Thyroid gland (tissue), 4 donors: ENCODE results near the gene MOV10.

ENCODE experiments used
- CTCF ChIP-seq, 6 experiments: fragments of 200-600 bp in 3 of 6; fragments of 450-650 bp in 3 of 6; sonication (generic) in 3 of 6; IDR thresholded peaks; one replicate each; pipeline ENCODE4 v1.5.1; 2016 to 2019; ENCODE audit warnings: antibody characterized with exemption in 6 of 6, mild to moderate bottlenecking in 2 of 6, inconsistent platforms in 1 of 6, moderate library complexity in 1 of 6
- POLR2A ChIP-seq, 2 donors: fragments of 450-650 bp; IDR thresholded peaks; one replicate each; pipeline ENCODE4 v1.6.1; 2017; ENCODE audit warnings: antibody characterized with exemption in 2 of 2, mild to moderate bottlenecking in 2 of 2, moderate library complexity in 1 of 2

- TF ChIP-seq CTCF (IDR thresholded peaks at IDR 0.05) (no peak), POLR2A (IDR thresholded peaks at IDR 0.05) (no peak)
These were observed 7.5 kb upstream of the MOV10 start for GRCh38 chr1:112666946-112667345.
